ENCODE measurements around the gene ANKLE1.

The ANKLE1 gene

GRCh38 chr19:17304386-17305215, 22.9 kb downstream of the ANKLE1 start:
- peak overlapping the region; percentile 62 for H3K27ac ChIP-seq (ENCODE audit: low read depth, low read length, poor library complexity, severe bottlenecking)
- H3K9me3 ChIP-seq (ENCODE audit: low read length) = no peaks in the 10 kb centered on the region
- H2AFZ ChIP-seq (ENCODE audit: low read length) = no peak overlapping the region

GRCh38 chr19:17305216-17305516, 23.5 kb downstream of the ANKLE1 start:
- H4K20me1 ChIP-seq (ENCODE audit: insufficient read depth, low read length) = no peaks in the 10 kb centered on the region
- TF ChIP-seq, protein P1, sequence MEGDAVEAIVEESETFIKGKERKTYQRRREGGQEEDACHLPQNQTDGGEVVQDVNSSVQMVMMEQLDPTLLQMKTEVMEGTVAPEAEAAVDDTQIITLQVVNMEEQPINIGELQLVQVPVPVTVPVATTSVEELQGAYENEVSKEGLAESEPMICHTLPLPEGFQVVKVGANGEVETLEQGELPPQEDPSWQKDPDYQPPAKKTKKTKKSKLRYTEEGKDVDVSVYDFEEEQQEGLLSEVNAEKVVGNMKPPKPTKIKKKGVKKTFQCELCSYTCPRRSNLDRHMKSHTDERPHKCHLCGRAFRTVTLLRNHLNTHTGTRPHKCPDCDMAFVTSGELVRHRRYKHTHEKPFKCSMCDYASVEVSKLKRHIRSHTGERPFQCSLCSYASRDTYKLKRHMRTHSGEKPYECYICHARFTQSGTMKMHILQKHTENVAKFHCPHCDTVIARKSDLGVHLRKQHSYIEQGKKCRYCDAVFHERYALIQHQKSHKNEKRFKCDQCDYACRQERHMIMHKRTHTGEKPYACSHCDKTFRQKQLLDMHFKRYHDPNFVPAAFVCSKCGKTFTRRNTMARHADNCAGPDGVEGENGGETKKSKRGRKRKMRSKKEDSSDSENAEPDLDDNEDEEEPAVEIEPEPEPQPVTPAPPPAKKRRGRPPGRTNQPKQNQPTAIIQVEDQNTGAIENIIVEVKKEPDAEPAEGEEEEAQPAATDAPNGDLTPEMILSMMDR (IDR thresholded peaks at IDR 0.05; ENCODE audit: low read length) = no peak
- no peak for TF ChIP-seq EZH2 (IDR thresholded peaks at IDR 0.05; ENCODE audit: borderline replicate concordance, low read length)
- H3K9me3 ChIP-seq (ENCODE audit: low read length) = no peaks in the 10 kb centered on the region
- no peak overlapping the region for H2AFZ ChIP-seq (ENCODE audit: low read length)
- peaks cover 42% of the 10 kb centered on the region for H3K4me1 ChIP-seq (ENCODE audit: insufficient read depth, low read length, severe bottlenecking)
- no peaks in the 10 kb centered on the region for H3K27me3 ChIP-seq (ENCODE audit: insufficient read depth, low read length)
- H3K9ac ChIP-seq (ENCODE audit: low read length) = no peak overlapping the region
- peak overlapping the region; percentile 62 for H3K27ac ChIP-seq (ENCODE audit: low read depth, low read length, poor library complexity, severe bottlenecking)
- no peak overlapping the region for H3K4me3 ChIP-seq (ENCODE audit: low read depth, low read length, poor library complexity, severe bottlenecking)
- H3K4me2 ChIP-seq (ENCODE audit: low read length) = peak overlapping the region; percentile 5; the same call in 1 of the 2 replicates
- peaks cover 6% of the 10 kb centered on the region; the same call in 1 of the 2 replicates for H3F3A ChIP-seq (ENCODE audit: insufficient read depth, low read length)
- H3K79me2 ChIP-seq (ENCODE audit: insufficient read depth, low read length) = peaks cover 5% of the 10 kb centered on the region
- no peaks in the 10 kb centered on the region for H3K9me2 ChIP-seq (ENCODE audit: low read depth, low read length)
- H3K36me3 ChIP-seq (ENCODE audit: insufficient read depth, low read length) = peaks cover 8% of the 10 kb centered on the region; the same call in 1 of the 2 replicates

More at GRCh38 chr19:17304386-17305215, 22.9 kb downstream of the ANKLE1 start:
- Histone ChIP-seq H3K4me1 (ENCODE audit: insufficient read depth, low read length, severe bottlenecking) (peaks cover 39% of the 10 kb centered on the region), H3K9me2 (ENCODE audit: low read depth, low read length) (no peaks in the 10 kb centered on the region), H3K79me2 (ENCODE audit: insufficient read depth, low read length) (no peaks in the 10 kb centered on the region; the same call in 1 of the 2 replicates), H3F3A (ENCODE audit: insufficient read depth, low read length) (peaks cover 6% of the 10 kb centered on the region; the same call in 1 of the 2 replicates), H3K27me3 (ENCODE audit: insufficient read depth, low read length) (no peaks in the 10 kb centered on the region), H3K4me3 (ENCODE audit: low read depth, low read length, poor library complexity, severe bottlenecking) (no peak overlapping the region), H3K9ac (ENCODE audit: low read length) (no peak overlapping the region), H4K20me1 (ENCODE audit: insufficient read depth, low read length) (no peaks in the 10 kb centered on the region), H3K36me3 (ENCODE audit: insufficient read depth, low read length) (peaks cover 8% of the 10 kb centered on the region; the same call in 1 of the 2 replicates), H3K4me2 (ENCODE audit: low read length) (peak overlapping the region; percentile 5; the same call in 1 of the 2 replicates)
- TF ChIP-seq, protein P1 (IDR thresholded peaks at IDR 0.05; ENCODE audit: low read length) = no peak
- no peak for TF ChIP-seq EZH2 (IDR thresholded peaks at IDR 0.05; ENCODE audit: borderline replicate concordance, low read length)

DNA sequence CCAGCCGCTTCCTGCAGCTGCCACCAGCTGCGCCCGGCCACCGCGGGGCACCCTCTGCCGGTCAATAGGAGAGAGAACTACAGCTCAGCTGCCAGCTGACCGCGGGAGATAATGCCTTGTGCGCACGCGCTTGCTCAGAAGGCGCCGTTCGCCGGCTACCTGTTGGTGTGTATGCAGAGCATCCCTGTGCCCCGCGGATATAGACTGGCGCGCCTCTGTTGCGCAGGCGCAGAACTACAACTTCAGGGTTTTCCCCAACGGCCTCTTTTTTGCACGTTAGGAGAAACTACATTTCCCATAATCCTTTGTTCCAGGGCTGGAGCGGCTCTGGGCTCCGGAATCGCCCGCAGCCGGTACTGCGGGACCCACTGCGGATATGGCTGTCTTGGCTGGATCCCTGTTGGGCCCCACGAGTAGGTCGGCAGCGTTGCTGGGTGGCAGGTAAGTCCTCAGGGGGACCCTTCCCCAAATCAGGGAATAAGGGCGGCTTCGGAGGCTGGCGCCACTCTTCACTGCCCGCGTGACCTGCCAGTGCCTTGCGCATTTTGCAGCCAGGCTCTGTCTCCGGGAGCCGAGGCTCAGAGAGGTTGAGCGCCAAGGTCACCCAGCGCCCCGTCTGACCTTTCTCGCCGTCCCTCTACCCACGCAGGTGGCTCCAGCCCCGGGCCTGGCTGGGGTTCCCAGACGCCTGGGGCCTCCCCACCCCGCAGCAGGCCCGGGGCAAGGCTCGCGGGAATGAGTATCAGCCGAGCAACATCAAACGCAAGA, 24.0 kb downstream of the ANKLE1 start, which contains the start of gene MRPL34:
Gene MRPL34, plus strand, starts transcription at position 356 of the 768 bp plus-strand sequence. Its CDS starts 21 bp downstream, at position 377.
- H3K4me1 ChIP-seq (ENCODE audit: insufficient read depth, low read length, severe bottlenecking) = peaks cover 47% of the 10 kb centered on the region

More for the DNA sequence above, 24.0 kb downstream of the ANKLE1 start, which contains the start of gene MRPL34:
- H3K4me3 ChIP-seq (ENCODE audit: low read depth, low read length, poor library complexity, severe bottlenecking) = peak within 1 kb of the TSS; percentile 68
- peaks cover 6% of the 10 kb centered on the region; the same call in 1 of the 2 replicates for H3F3A ChIP-seq (ENCODE audit: insufficient read depth, low read length)
- H3K9ac ChIP-seq (ENCODE audit: low read length) = peak within 1 kb of the TSS; percentile 75
- peak within 1 kb of the TSS; percentile 88 for H3K27ac ChIP-seq (ENCODE audit: low read depth, low read length, poor library complexity, severe bottlenecking)
- peak within 1 kb of the TSS; percentile 75 for H3K4me2 ChIP-seq (ENCODE audit: low read length)
- no peaks in the 10 kb centered on the region for H3K9me3 ChIP-seq (ENCODE audit: low read length)
- peaks cover 11% of the 10 kb centered on the region for H3K79me2 ChIP-seq (ENCODE audit: insufficient read depth, low read length)
- H3K27me3 ChIP-seq (ENCODE audit: insufficient read depth, low read length) = no peaks in the 10 kb centered on the region
- H2AFZ ChIP-seq (ENCODE audit: low read length) = no peak within 1 kb of the TSS
- no peaks in the 10 kb centered on the region for H3K9me2 ChIP-seq (ENCODE audit: low read depth, low read length)
- H3K36me3 ChIP-seq (ENCODE audit: insufficient read depth, low read length) = peaks cover 7% of the 10 kb centered on the region; the same call in 1 of the 2 replicates
- H4K20me1 ChIP-seq (ENCODE audit: insufficient read depth, low read length) = no peaks in the 10 kb centered on the region
- no peak for TF ChIP-seq EZH2 (IDR thresholded peaks at IDR 0.05; ENCODE audit: borderline replicate concordance, low read length)
- TF ChIP-seq, protein P1 (IDR thresholded peaks at IDR 0.05; ENCODE audit: low read length) = peak; percentile 78

Measured in OCI-LY1 (cell line).